K562 (cell line): Measurements from ENCODE around the gene MUSK. TPM values are rescaled to one million over a fixed set of nuclear protein-coding genes. Genes with fewer than 3 reads are reported as not detected.
"Not testable (repeated sequence)": the region's sequence is repeated elsewhere in the genome, so short reads cannot be mapped to it uniquely, and the experiment has no call there.

Experiments used
- ATAC-seq: fragments of 200-7000 bp; cut with Tn5 transposase; 3 replicates; pipeline ENCODE4 v1.9.1; 2020; ENCODE audit warnings: moderate library complexity
- BruUV-seq: library from RNA; stranded (reverse); fragments of 400-500 nt; replicated peaks from 2 replicates; lab custom pipeline; 2021; lab: Mats Ljungman, UMichigan
- CTCF ChIA-PET: fragments of 300-600 bp; formaldehyde crosslinking; extraction: SDS; loops from one replicate; lab custom pipeline; 2021; ENCODE audit warnings: low intra/inter-chr PET ratio; lab: Yijun Ruan, JAX
- POLR2A ChIA-PET: fragments of 300-600, 350-650 bp; sonication (Branson Sonifier 250); formaldehyde crosslinking; extraction: SDS; loops from one replicate; lab custom pipeline; 2021; ENCODE audit warnings: antibody characterized with exemption, inconsistent platforms; lab: Yijun Ruan, JAX
- DNase-seq, 4 experiments: peaks; one replicate each; pipeline versions ENCODE4 v3.0.0 to v3.0.0-alpha.2; 2011 to 2018; ENCODE audit warnings: low spot score in 3 of 4, mixed read lengths in 3 of 4; ENCODE audit errors: extremely low read depth in 1 of 4
- FAIRE-seq: peaks from 2 replicates; lab custom pipeline; 2011; peaks lifted over from hg19 to GRCh38; lab: Jason Lieb, UNC
- H2AFZ ChIP-seq: 2 replicates; pipeline ENCODE4 v1.6.0; 2011; ENCODE audit warnings: low read depth, low read length, control low read depth, inconsistent platforms
- H3K27ac ChIP-seq: fragments of 200-600 bp; 3 replicates; pipeline ENCODE4 v1.8.0; 2011; ENCODE audit warnings: low read depth, mild to moderate bottlenecking, control low read depth, inconsistent platforms, low read length, moderate library complexity, mixed read lengths; ENCODE audit errors: extremely low read depth
- H3K27me3 ChIP-seq, 2 experiments: fragments of 300-600 bp in 1 of 2; 2 replicates in 1 of 2; 3 replicates in 1 of 2; pipeline versions ENCODE4 v1.6.0 to v1.8.0; 2011; ENCODE audit warnings: inconsistent platforms in 2 of 2, low read length in 2 of 2, mild to moderate bottlenecking in 1 of 2, mixed read lengths in 1 of 2, moderate library complexity in 1 of 2; ENCODE audit not compliant: control insufficient read depth in 2 of 2, insufficient read depth in 2 of 2
- H3K36me3 ChIP-seq: fragments of 300-600 bp; 3 replicates; pipeline ENCODE4 v1.8.0; 2011; ENCODE audit warnings: mild to moderate bottlenecking, low read length, inconsistent platforms; ENCODE audit not compliant: control insufficient read depth, insufficient read depth
- H3K4me1 ChIP-seq, 2 experiments: fragments of 200-600 bp in 1 of 2; replicated peaks in 1 of 2; 2 replicates in 1 of 2; 3 replicates in 1 of 2; pipeline versions ENCODE4 v1.5.1 to v1.8.0; 2011; ENCODE audit warnings: inconsistent platforms in 2 of 2, low read length in 2 of 2, mild to moderate bottlenecking in 1 of 2, mixed read lengths in 1 of 2, moderate library complexity in 1 of 2; ENCODE audit not compliant: control insufficient read depth in 2 of 2, insufficient read depth in 2 of 2
- H3K4me2 ChIP-seq: 2 replicates; pipeline ENCODE4 v1.6.1; 2011; ENCODE audit warnings: low read length, control low read depth, inconsistent platforms, mixed read lengths; ENCODE audit not compliant: insufficient read depth
- H3K4me3 ChIP-seq: fragments of 200-600 bp; sonication (generic), shearing (Covaris generic); 2 replicates; pipeline ENCODE4 v1.5.1; 2016; ENCODE audit warnings: control low read depth, inconsistent platforms
- H3K79me2 ChIP-seq: fragments of 200-600 bp; 3 replicates; pipeline ENCODE4 v1.8.0; 2011; ENCODE audit warnings: low read length, inconsistent platforms; ENCODE audit not compliant: control insufficient read depth, insufficient read depth
- H3K9ac ChIP-seq, 2 experiments: 2 replicates each; pipeline versions ENCODE4 v1.6.0 to v1.6.1; 2011; ENCODE audit warnings: low read depth in 2 of 2, low read length in 2 of 2, control low read depth in 1 of 2, inconsistent platforms in 1 of 2, mild to moderate bottlenecking in 1 of 2, mixed read lengths in 1 of 2; ENCODE audit not compliant: insufficient read depth in 1 of 2
- H3K9me1 ChIP-seq: one replicate; pipeline ENCODE4 v1.6.0; 2011; ENCODE audit warnings: inconsistent platforms, mild to moderate bottlenecking, low read length, moderate library complexity; ENCODE audit not compliant: control insufficient read depth, insufficient read depth
- H3K9me3 ChIP-seq: replicated peaks from 2 replicates; pipeline ENCODE4 v1.5.1; 2011; ENCODE audit warnings: low read depth, low read length, inconsistent platforms; ENCODE audit not compliant: control insufficient read depth, insufficient read depth
- H4K20me1 ChIP-seq: replicated peaks from 2 replicates; pipeline ENCODE4 v1.6.1; 2011; ENCODE audit warnings: low read length, inconsistent platforms, mixed read lengths; ENCODE audit not compliant: control insufficient read depth, insufficient read depth
- BRD9 ChIP-seq: fragments of 450-650 bp; IDR thresholded peaks from 2 replicates; pipeline ENCODE4 v1.6.1; 2018; ENCODE audit warnings: low read depth; ENCODE audit not compliant: partially characterized antibody
- EZH2 ChIP-seq: IDR thresholded peaks from 2 replicates; pipeline ENCODE4 v1.6.1; 2012; ENCODE audit warnings: low read depth, mild to moderate bottlenecking, inconsistent platforms, low read length, borderline replicate concordance
- ZNF407 ChIP-seq: fragments of 450-650 bp; IDR thresholded peaks from 2 replicates; pipeline ENCODE4 v1.6.1; 2016; ENCODE audit warnings: low read depth
- WGBS: fragments of 100-300 bp; shearing (Covaris generic); methylation state at CpG from one replicate; pipeline ENCODE4 v1.1.6; 2016; ENCODE audit warnings: low coverage, mixed read lengths; ENCODE audit not compliant: insufficient coverage; ENCODE audit errors: missing lambda C conversion rate; 5-methylcytosine and 5-hydroxymethylcytosine counted together
- in situ Hi-C: fragments of 300-500 bp; cut with MboI; formaldehyde crosslinking; loops from 4 replicates; pipeline ENCODE4 v1.15.0; 2018; ENCODE audit warnings: inconsistent platforms, mixed read lengths
- intact Hi-C: fragments of 100-400 bp; cut with micrococcal nuclease; formaldehyde crosslinking; loops from 2 replicates; pipeline ENCODE4 v1.14.2; 2022
- polyA plus RNA-seq, 8 experiments: library from polyadenylated mRNA; depleted of rRNA in 4 of 8; stranded (reverse) in 5 of 8; unstranded in 3 of 8; fragments of >200 nt; fragmentation: Nextera tagmentation in 2 of 8; fragmentation: Illumina TruSeq in 1 of 8; extraction: Ambion mirVana in 2 of 8; extraction: Trizol in 1 of 8; gene quantifications; 2 replicates each; pipeline versions ENCODE4 v1.2.1 to v1.2.3, GENCODE V29; 2011 to 2014; ENCODE audit warnings: inconsistent platforms in 1 of 8, missing spikeins in 1 of 8
- total RNA-seq, 7 experiments: library from RNA; depleted of rRNA in 6 of 7; stranded (reverse); fragments of >200 nt in 6 of 7; fragmentation: Illumina TruSeq in 2 of 7; extraction: Trizol in 2 of 7; gene quantifications; 2 replicates each; pipeline versions ENCODE4 v1.2.1 to v1.2.3, GENCODE V29; 2011 to 2021; ENCODE audit warnings: low replicate concordance in 1 of 7

Gene MUSK
- total and polyA plus RNA-seq, 9 of the 15 experiments (the other 6 are each of a cell fraction or from before 2014, with no cell fraction given): not detected

- no peak overlapping the region for H3K4me3 ChIP-seq
- CTCF ChIA-PET: no interaction called here
- no peaks in the 10 kb centered on the region for H3K79me2 ChIP-seq
- no TSS peak for BruUV-seq
- intact Hi-C loops: no loop called here
- POLR2A ChIA-PET: no interaction called here
- no peaks in the 10 kb centered on the region for H3K4me1 ChIP-seq
- TF ChIP-seq BRD9 (no peak), ZNF407 (no peak), EZH2 (no peak)
- TF ChIP-seq, all 486 proteins: peak for 0
- H3K36me3 ChIP-seq: no peaks in the 10 kb centered on the region
- H3K27me3 ChIP-seq: no peaks in the 10 kb centered on the region
- H3K27ac ChIP-seq: no peak overlapping the region
- FAIRE-seq (no peak), DNase-seq (no peak), ATAC-seq (no peak)
- no peak overlapping the region for H3K4me2 ChIP-seq
- 0% methylated on average over 1 of the region's 1 CpG for WGBS
- H2AFZ ChIP-seq: no peak overlapping the region
- H3K9me3 ChIP-seq: 0 out of 2 replicates have a peak, but pooled peaks cover 1% of the 10 kb centered on the region
- in situ Hi-C loops: no loop called here
- no peaks in the 10 kb centered on the region for H4K20me1 ChIP-seq
- no peaks in the 10 kb centered on the region for H3K9me1 ChIP-seq
- no peak overlapping the region for H3K9ac ChIP-seq
These were observed 152.5 kb downstream of the MUSK start for GRCh38 chr9:110821064-110821463.

- H3K9me1 ChIP-seq, in situ Hi-C loops, POLR2A ChIA-PET, H3K27me3 ChIP-seq, CTCF ChIA-PET, H3K9ac ChIP-seq, DNase-seq, H3K9me3 ChIP-seq, intact Hi-C loops, ATAC-seq, BruUV-seq, H3K27ac ChIP-seq, FAIRE-seq, H3K36me3 ChIP-seq, H4K20me1 ChIP-seq, H3K4me3 ChIP-seq, H3K4me2 ChIP-seq, H2AFZ ChIP-seq, H3K79me2 ChIP-seq, H3K4me1 ChIP-seq: not testable (repeated sequence)
These were observed 156.5 kb downstream of the MUSK start for GRCh38 chr9:110825129-110825528.
